Measurements from ENCODE around the gene ZNF689.
A peak's percentile ranks its signal among the peaks of the same experiment; 100 is the strongest.
"Not testable (repeated sequence)": the region's sequence is repeated elsewhere in the genome, so short reads cannot be mapped to it uniquely, and the experiment has no call there.

Gene ZNF689

DNA sequence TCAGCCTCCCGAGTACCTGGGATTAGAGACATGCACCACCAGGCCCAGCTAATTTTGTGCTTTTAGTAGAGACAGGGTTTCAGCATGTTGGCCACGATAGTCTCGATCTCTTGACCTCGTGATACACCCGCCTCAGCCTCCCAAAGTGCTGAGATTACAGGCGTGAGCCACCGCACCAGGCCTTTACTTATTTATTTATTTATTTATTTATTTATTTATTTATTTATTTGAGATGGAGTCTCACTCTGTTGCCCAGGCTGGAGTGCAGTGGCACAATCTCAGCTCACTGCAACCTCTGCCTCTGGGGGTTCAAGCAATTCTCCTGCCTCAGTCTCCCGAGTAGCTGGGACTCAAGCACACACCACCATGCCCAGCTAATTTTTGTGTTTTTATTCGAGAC, 19.3 kb downstream of the ZNF689 start:
- not testable (repeated sequence) for DNase-seq

DNA sequence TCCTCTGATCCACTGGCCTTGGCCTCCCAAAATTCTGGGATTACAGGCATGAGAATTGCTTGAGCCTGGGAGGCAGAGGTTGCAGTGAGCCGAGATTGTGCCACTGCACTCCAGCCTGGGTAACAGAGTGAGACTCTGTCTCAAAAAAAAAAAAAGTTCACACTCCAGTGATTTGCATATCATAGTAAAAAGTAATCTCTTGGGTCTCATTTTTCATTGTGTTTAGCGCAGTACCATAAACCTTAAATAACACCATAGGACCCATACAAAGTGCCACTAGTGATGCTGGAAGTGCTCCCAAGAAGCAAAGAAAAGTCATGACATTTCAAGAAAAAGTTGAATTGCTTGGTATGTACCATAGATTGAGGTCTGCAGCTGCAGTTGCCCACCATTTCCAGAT, 20.6 kb downstream of the ZNF689 start:
- not testable (repeated sequence) for DNase-seq

DNA sequence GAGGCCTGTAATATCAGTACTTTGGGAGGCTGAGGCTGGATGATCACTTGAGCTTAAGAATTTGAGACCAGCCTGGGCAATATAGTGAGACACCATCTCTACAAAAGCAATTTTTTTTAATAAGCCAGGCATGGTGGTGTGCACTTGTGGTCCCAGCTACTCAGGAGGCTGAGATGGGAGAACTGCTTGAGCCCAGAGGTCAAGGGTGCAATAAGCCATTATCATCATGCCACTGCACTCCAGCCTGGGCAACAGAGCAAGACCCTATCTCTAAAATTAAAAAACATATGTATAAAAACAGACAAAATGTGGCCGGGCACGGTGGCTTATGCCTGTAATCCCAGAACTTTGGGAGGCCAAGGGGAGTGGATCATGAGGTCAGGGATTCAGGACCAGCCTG, 21.5 kb downstream of the ZNF689 start:
- no peak for DNase-seq

DNA sequence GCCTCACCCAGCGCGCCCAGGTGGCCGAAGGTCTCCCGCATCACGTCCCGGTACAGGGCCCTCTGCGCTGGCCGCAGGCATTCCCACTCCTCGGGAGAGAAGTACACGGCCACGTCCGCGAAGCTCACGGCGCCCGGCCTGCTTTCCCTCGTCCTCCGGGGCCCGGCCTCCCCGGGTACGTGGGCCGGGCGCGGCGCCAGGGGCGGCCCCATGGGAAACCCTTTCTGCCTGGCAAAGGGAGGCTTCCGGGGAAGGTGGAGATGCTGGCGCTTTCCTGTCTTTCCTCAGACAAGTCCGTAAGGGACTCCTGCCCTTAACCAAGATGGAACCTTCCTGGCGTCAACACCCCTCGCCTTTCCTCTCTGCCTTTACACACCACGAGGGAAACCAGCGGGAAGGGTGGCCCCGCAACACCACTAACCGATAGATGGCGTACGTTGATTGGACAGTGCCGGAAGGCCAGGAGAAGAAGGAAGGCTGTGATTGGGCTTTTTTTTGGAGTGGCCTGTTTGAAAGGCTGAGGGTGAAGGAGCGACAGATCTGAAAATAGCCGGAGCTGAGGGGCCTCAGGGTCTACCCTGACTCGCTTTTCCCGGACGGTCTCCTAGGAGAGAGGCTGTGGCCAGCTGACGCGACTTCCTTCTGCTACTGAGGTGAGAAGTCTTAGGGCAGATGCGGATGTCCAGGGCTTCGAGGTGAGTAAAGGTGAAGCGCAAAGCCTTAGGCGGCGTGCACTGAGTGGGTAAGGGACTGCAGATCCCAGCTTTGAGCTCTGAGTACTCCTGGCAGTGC, 24.6 kb downstream of the ZNF689 start, which contains the start of gene ZNF785:
TSS of gene ZNF785 (minus strand) at position 298 of the 792 bp plus-strand sequence. CDS start at position 212, 86 bp downstream.
- DNase-seq, result peak; percentile 99

DNA sequence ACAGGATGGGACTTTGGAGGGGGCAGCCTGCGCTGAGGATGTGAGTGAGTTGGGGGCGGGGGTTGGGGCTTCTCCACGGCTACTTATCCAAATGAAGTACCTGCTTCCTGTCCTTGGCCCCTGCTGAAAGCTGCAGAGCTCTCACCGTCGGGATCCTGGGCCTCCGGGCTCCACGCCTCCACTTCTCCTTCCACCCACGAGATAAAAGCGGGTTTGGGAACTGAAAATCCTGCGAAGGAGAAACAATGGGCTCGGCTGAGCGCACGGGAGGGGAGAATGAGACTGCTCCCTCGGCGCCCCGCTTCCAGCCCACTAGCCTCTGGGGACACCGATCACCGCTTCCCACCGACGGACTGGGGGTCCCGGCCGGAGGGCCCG, 25.2 kb downstream of the ZNF689 start:
- peak; percentile 14 for DNase-seq

DNA sequence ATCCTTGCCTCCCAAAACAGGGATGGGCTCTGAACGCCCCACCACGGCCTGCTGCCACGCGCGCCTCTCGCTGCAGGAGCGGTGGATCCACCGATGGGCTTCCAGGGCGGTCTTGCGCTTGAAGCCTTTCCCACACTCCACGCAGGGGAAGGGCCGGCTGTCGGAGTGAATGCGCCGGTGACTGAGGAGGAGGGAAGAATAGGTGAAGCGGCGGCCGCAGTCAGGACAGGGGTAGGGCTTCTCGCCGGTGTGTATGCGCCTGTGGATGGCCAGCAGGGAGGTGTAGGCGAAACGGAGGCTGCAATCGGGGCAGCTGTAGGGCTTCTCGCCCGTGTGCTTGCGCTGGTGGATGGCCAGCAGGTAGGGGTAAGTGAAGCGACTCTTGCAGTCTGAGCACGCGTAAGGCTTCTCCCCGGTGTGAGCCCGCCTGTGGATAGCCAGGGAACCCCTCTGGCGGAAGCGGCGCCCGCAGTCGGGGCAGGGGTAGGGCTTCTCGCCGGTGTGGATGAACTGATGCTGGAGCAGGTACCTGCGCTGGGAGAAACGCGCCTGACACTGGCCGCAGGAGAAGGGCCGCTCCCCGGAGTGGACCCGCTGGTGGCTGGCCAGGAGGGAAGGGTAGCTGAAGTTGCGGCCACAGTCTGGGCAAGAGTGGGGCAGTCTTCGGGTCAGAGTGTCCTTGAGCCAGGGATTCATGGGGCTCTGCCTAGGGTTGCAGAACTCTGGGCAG, 27.4 kb downstream of the ZNF689 start:
- DNase-seq, result no peak

DNA sequence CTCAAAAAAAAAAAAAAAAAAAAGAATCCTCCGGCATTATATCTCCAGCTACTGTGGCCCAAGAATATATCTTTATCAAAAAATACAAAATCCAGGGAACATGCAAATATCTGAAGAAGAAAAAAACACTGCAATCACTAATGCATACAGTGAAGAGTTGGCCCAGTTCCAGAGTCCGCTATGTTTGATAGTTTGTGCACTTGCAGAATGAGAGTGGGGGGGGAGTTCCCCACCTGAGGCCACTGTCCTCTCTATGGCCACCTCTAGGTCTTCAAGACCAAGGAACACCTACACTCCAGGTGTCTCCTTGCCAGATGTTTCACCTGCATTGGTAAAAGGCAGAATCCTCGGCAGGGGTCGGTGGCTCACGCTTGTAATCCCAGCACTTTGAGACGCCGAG, 28.7 kb downstream of the ZNF689 start:
- DNase-seq, result no peak

DNA sequence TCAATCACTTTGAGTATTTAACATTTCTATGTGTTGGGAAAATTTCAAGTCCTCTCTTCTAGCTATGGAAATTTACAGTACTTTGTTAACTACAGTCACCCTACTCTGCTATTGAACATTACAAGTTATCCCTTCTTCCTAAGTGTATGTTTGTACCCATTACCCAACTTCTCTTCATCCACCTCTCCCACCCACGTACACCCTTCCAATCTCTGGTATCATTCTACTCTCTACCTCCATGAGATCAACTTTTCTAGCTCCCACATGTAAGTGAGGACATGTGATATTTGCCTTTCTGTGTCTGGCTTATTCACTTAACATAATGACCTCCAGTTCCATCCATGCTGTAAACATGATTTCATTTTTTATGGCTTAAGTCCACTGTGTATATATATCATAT, 35.5 kb downstream of the ZNF689 start:
- no peak for DNase-seq

DNA sequence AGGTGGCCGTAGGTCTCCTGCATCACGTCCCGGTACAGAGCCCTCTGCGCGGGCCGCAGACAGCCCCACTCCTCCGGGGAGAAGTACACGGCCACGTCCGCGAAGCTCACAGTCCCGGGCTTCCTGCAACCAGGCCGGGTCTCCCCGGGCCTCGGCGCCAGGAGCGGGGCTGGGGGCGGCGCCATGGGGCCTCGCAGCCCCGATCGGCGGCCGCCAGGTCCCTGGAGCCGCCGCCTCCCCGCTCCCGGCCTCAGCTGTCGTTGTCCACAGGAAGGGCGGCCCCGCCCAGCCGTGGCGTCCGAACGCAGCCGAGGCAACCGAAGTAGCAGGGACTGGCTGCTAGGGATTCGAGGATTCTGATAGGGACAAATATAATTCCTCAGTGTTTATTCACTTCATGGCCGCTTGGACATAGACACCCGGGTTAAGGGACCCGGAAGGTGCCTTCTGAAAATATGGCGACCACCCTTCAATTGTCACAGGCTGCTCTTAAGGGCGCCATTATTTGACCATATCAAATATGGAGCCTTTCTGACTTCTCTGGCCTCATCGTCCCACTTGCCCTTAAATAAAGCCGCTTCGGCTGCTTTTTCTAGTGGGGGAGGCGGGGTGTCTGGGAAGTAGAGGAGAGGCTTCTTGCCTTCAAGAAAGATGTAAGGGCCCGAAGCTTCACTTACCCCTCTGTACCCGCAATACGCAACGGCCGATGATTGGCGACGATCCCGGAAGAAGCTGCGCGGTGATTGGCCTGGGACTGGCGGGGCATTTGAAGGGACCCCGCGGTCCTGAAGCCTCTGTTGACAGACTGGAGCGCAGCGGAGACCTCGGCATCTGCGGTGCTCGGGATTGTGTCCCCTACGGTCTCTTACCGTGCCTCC, 38.5 kb downstream of the ZNF689 start, which contains the start of gene ZNF688:
TSS of gene ZNF688 (minus strand) at position 270 of the 878 bp plus-strand sequence. CDS start at position 185, 85 bp downstream.
- peak; percentile 90 for DNase-seq

DNA sequence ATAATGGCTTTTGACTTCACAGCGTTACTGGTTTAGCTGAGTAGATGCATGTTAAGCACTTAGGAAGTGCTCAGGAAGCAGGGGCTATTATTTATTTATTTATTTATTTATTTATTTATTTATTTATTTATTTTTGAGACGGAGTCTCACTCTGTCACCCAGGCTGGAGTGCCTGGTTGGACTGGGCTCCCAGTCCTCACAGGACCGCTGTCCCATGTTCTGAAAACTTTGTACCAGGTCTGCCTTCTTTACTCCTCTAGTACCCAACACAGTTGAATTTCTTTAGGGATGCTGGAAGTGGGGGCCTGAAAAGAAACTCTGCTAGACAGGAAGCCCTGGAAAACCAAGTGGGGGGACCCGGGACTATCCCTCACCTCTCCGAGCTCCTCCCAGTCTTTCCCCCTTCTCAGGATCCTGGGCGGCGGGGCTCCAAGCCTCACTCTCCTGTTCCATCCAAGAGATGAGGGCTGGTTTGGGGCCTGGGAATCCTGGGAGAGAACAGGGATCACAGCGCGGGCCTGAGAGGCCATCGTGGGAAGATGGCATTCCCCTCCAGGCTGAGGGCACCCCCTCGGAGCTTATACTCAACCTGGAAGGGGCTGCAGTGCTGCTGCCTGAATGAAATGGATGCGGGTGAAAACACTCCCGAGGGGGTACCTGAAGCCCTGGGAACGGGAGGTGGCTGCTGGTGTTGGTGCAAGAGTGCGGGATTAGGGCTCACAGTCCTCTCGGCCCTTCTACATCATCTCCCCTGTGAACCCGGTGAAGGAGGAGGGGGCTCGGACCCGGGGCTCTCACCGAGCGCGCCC, 39.3 kb downstream of the ZNF689 start:
- DNase-seq, result no peak

DNA sequence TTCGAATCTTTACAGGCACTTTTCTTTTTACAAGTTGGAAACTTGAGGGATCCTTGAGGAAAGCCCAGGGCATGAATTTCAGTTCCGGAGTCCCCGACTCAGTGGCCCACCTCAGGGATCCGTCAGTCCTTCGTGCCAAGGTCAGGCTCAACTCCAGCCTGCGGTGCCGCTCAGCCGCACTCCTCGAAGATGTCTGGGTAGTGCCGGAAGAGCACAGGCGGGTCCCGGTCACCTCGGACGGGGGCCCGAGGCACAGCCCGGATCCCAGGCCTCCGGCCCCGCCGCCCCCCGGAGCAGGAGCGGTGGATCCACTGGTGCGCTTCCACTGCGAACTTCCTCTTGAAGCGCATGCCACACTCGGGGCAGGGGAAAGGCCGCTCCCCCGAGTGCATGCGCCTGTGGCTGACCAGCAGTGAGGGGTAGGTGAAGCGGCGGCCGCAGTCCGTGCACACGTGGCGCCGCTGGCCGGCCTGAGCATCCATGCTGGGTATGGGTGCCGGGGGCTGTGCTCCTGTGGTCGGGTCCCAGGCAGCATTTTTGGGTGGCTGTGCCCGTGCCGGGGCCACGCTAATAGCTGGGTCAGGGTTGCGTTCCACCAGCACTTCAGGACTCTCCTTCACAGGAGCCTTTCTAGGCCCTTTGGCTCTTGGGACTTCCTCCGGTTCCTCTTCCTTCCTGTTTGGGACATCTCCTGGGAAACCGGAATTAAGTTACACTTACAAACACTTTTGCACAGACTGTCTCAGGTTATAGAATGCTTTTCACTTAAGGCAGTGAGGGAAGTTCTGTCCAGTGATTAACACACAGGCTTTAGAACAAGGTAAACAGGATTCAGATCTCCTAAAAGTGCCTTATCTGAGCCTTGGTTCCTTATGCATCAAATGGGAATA, 40.2 kb downstream of the ZNF689 start:
- no peak for DNase-seq

DNA sequence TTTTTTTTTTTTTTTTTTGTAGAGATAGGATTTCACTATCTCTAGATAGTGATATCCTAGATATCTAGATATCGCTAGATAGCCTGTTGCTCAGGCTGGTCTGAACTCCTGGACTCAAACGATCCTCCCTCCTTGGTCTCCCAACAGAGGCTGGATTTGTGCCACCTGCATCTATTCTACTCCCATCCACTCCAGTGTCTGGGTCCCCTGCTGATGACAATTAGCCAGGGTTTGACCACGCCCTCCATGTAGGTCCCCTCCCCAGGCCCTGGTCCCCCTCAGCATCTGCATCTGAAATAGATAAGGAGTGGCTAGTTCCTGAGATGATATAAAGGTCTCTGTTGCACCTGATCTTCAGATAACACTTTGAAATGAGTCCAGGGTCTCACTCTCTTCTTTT, 40.9 kb downstream of the ZNF689 start:
- DNase-seq, result no peak

DNA sequence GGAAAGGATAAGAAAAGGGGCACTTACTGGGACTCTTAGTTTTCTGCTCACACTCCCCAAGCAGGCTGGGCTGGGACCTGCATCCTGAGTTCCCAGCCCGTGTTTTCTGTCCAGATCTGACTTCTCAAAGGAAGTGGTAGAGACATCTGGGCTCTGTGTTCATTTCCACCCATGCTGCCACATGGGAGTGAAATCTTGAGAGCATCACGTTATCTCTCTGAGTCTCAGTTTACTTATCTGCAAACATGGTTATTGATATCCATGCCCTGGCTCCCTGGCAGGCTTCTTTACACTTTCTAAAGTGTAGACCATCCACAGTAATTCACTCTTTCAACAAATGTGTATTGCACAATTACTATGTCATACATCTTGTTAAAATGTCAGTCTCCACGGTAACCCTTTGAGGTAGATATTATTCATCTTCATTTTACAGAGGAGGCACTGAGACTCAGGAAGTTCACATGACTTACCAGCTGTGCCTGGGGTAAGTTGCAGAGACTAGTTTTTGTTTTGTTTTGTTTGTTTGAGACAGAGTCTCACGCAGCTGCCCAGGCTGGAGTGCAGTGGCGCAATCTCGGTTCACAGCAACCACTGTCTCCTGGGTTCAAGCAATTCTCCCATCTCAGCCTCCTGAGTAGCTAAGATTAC, 42.1 kb downstream of the ZNF689 start:
- DNase-seq, result no peak

DNA sequence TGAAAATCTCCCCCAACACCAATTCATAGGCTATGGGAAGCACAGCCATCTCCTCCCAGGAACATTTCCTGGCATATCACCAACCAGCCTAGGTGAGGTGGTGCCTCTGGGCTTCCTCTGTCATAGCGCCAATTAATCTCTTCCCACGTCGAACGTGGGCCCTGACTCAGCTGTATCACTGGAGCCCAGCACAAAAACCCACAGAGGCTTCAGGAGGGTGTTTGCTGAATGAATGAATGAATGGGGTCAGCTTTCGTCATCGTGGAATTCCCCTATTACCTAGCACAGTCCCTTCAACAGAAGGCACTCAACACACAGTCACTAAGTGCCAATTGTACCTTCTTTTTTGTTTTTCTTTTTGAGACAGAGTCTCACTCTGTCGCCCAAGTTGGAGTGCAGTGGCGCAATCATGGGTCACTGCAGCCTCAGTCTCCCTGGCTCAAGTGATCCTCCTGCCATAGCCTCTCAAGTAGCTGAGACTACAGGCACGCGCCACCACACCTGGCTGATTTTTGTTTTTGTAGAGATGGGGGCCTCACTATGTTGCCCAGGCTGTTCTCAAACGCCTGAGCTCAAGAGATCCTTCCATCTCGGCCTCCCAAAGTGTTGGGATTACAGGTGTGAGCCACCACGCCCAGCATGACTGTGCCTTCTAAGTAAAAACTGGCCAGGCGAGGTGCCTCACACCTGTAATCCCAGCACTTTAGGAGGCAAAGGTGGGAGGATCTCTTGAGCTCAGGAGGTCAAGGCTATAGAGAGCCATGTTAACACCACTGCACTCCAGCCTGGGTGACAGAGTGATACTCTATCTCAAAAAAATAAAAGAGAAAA, 42.8 kb downstream of the ZNF689 start:
- DNase-seq, result no peak

DNA sequence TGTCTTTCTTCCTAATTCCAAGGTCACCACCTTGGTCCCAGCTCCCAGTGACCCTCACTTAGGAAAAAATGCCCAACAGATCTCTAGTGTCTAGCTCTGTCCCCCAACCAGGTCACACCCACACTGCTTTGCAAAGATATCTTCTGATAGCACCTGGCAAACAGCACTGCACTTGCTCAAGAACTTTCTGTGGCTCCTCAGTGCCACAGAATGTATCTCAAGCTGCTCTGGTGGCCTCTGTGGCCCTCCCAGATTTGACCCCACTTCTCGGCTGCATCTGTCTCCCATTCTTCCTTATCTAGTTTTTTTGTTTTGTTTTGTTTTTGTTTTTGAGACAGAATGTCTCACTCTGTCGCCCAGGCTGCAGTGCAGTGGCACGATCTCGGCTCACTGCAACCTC, 43.7 kb downstream of the ZNF689 start:
- no peak for DNase-seq

DNA sequence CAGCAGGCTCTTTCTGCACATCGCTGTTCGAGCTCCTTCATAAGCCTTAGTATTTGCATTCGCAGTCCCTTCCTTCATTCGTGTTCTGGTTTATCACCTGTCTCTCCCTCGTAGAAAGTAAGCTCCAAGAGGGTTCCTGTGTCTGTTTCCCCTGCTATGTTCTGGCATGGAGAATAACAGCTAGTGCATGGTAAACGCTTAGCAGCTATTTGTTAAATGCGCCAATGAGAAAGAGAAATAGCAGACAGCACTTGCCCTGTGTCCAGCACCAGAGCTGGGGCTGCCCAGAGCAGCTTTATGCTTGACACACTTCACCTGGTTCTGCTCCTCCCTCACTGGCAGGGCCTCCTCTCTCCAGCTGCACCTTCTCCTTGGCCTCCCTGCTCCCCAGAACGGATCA, 44.2 kb downstream of the ZNF689 start:
- DNase-seq, result no peak

DNA sequence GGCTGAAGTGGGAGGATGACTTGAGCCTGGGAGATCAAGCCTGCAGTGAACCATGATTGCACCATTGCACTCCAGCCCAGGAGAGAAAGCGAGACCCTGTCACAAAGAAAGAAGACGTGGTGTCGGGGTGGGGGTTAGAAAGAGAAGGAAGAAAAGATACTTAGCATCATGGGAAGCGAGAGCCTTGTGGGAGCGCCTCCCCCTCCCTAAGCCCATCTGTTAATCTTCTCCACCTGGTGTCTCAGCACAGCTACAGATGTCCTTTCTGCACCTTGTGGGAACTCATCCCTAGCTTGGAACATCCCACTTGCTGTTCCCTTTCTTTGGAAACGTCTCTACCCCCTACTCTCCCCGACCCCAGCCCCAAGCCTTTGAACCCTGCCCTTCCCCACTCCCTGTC, 44.7 kb downstream of the ZNF689 start:
- no peak for DNase-seq

DNA sequence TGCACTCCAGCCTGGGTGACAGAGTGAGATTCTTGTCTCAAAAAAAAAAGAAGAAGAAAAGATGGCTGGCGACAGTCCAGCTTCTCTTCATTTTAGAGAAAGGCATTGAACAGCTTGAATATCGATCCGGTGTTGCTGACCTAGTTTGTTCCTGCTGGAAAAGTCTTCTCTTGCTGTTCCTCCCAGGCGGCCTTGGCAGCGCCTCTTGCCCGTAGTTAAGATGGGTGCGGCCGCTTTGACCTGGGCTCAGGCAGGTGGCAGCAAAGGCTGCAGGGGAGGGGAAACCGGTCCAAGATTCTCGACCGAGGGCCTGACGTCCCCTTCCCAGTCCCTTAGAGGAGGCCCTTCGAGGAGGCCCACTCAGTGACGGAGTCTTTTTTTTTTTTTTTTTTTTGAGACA, 48.2 kb downstream of the ZNF689 start:
- no peak for DNase-seq

DNA sequence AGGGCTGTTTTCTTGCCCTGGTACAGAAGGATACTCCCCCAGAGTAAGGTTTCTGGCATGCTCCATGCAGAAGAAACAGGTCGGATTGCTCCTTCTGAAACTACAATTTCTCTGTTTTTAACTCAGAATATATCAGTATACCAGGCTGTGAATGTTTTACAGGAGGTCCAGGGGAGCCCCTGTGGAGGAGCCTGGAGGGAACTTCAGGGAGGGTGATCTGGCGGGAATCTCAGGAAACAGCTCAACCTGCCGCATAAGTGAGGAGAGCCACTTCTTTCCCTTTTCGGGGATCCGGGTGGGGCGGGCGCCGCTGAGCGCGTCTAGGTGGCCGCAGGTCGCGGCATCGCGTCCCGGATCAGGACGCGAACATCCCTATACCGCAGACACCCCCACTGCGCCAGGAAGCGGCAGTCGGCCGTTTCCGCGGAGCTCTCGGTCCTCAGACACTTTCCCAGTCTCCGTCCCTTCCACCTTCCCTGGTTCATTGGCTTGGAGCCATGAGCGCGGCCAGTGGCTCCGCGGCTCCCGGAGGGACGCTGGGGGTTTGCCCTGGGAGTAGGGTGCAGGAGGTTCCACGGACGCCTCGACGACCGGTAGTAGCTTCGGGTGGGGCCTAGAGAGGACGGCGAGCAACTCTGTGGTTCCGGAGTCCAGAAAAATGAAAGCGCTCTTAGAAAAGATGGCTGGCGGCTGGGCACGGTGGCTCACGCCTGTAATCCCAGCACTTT, 48.9 kb downstream of the ZNF689 start:
- no peak for DNase-seq

Measured in NCI-H1092 (cell line).